Stimulated activated CD8-positive, alpha-beta memory T cell treated with anti-CD3 and anti-CD28 coated beads, Interleukin-15, amount 100 ng/mL, for 48 hours (primary cell): Measurements from ENCODE around the gene CRYM.
"Not testable (repeated sequence)": the region's sequence is repeated elsewhere in the genome, so short reads cannot be mapped to it uniquely, and the experiment has no call there.

ENCODE experiments used
- DNase-seq, 2 donors: peaks; one replicate each; pipeline ENCODE4 v3.0.0-alpha.2; 2020; ENCODE audit warnings: low read depth in 2 of 2

The CRYM gene

DNA sequence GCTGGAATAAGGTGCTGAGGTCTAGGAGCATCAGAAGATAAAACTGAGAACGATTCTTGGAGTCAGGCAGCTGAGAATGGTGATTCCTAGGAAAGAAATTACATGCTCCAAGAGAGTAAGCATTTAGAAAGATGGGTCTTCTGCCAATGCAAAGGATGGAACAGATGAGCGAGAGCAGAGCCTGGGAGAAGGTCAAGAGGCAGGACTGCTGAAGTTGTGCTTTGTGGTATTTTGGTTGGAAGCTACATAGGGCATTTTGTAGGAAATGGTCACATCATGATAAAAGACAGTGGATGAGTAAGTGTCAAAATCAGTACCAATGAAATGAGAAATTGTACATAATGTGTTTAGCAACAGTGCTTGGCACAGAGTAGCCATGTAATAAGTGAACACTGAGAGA is 1.4 kb upstream of the CRYM start:
- no peak for DNase-seq

DNA sequence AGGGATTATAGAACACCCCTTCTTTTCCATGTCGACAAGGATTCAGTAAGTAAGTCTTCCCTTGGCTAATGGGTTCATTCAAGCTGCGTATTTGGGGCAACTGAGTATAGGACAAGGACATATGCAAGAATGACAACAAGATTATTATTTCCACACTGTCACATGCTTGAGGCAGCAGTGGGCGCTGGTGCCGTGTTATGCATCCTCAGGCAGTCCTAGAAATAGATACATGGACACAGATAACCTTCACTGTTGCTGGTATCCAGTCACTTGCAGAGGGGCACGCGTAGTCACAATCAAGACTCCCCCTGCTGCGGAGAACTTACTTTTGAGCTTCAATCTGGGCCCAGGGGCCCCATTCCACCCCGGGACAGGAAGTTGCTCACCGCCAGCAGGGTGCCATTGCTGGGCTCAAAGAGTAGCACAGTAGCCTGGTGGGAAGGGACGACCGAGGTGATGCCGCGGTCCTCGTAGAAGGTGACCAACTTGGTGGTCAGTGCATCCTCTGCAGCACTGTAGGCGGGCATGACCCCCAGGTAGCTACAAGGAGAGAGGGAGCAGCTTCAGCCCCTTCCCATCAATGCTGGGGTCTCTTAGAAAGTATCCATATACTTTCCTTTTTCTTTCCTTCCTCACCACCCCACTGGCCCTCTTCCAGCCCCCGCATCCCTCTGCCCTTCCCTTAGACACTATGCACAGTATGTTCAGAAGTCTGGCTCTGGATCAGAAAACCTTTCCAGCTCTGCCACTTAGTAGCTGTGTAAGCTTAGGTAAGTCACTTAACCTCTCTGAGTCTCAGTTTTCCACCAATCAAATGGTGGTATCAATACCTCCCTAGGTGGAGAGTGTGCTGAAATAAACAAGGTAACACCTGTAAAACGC is 804 bp downstream of the CRYM start:
- no peak for DNase-seq

DNA sequence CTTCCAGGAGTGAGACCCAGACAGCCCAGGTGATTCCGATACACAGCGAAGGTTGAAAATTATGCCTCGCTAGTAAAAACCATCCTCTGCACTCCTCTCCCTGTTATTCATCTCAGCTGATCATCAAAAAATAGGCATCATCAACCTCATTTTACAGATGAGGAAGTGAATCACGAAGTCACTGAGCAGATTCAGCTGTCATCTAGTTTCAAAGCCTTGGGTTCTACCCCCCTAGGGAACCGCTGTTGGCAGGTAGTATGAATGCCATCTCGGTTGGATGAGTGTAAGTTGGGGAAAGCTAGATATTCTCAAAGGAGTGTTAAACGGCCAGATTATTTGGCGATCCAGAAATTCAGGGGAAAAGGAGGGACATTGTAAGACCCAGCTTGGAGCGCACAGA is 2.0 kb downstream of the CRYM start:
- no peak for DNase-seq

DNA sequence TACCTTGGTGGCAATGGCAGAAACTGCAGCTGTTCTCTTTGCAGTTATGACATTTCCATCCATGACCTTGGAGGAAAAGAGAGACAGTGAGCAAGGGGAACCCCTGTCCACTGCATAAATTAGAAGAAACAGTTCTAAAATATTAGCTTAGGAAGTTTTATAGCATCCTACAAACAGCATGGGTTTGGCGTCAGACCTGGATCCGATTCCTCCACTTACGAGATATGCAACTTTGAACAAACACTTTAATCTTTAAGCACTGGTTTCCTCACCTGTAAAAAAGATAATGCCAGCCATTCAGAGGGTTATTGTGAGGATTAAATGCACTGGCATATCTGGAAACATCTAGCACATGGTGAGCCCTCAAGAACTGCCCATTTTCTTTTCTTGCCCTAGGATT is 2.6 kb downstream of the CRYM start:
- DNase-seq = no peak

DNA sequence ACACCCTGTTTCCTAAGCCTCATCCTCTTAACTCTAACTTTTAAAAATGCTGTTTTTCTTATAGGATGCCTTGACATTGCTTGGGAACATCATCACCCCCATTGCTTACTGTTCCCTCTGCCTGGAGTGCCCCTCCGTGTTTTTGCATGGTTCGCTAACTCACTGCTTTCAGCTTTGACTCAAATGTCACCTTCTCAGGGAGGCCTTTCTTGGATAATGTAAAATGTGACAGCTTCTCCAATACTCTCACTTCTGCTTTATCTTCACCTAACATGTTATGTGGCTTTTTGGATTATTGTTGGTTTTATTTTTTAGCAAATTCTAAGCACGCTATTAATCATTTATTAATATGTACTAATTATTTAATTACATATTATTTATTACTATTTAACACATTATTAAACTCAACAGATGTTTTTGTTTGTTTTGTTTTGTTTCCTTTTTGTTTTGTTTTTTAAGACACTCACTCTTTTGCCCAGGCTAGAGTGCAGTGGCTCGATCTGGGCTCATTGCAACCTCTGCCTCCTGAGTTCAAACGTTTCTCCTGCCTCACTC is 3.8 kb downstream of the CRYM start:
- no peak for DNase-seq

DNA sequence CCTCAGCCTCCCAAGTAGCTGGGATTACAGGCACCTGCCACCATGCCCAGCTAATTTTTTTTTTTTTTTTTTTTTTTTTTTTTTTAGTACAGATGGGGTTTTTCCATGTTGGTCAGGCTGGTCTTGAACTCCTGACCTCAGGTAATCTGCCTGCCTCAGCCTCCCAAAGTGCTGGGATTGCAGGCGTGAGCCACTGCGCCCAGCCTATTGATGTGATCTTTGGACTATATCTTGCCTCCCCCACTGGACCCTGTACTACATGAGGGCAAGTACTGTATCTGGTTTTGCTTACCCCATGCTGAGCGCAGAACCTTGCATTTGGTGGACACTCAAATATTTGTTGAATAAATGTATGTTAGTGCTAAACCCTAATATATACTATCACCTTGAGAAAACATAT is 5.3 kb downstream of the CRYM start:
- DNase-seq = not testable (repeated sequence)

DNA sequence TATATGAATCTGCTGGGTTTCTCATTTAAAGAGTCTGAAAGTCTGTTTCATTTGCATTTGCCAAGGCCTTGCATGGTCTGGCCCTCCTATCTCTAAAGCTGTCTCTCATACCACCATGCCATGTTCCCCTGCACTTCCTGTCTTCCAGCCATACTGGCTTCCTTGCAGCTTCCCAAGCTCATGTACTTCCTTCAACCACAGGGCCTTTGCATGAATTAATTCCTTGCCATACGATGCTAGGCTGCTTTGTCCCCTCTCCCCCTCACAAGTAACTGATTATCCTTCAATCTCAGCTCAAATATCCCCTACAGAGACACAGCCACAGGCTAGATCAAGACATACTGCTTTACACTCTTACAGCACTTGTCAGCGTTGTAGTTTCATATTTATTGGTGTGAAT is 5.8 kb downstream of the CRYM start:
- no peak for DNase-seq

DNA sequence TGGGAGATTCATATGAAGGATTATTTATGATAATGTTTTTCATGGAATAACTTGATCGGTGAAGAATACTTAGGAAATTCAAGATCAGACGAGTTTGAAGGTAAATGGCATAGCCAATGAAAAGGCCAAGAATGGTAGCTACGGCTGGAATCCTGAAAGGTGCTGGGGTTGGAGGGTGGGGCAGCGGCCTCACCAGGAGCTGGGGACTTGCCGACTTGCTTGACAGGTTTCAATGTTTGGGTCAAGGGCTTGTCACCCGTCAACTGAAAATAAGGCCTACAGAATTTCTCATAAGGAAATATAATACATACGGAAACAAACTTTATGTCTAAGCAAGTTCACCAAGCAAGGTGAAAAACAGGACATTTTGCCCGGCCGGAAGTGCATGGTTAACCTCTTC is 9.9 kb downstream of the CRYM start:
- DNase-seq = no peak

DNA sequence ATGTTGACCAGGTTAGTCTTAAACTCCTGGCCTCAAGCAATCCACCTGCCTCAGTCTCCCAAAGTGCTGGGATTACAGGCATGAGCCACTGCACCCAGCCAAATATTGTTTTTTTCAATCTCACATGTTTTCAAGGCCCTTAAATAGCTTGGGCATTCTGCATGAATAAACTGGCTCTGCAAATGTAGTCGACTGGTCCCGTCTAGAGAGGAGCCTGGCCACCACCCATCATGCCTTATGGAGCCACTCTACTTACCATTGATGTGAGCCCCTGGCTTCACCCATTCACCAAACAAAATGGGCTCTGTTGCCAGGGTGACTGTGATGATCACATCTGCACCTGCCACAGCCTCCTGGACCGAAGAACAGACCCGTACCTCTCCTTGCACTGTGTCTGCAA is 10.8 kb downstream of the CRYM start:
- no peak for DNase-seq

DNA sequence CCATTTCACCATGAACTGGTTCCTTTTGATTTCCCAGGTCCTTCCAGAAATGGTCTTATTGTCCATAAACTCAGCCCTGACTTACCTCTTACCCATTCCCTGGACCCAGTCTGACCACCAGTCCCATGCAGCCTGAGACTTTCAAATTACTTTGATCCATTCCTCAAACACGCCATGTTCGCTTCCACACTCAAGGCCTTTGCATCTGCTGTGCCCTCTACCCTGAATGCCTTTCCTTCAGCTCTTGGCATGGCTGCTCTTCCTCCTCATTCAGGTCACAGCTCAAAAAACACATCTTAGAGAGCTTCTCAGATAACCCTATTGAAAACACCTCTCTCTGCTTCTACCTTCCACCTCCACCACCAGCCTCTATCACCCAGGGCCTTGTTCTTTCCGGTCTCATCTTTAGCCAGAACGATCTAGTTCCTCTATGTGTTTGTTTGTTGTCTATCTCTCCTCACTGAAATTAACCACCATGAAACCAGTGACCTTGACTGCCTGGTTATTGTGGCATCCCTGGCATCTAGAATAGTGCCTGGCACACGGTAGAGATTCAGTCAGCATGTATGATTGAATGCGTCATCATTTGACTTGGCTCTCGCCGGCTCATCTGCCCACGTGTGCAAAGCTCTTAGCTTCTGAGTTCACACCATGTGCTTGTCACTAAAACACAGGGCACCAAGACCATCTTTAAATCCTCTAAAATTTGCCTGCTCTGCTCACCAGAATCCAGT is 12.8 kb downstream of the CRYM start:
- DNase-seq = no peak

DNA sequence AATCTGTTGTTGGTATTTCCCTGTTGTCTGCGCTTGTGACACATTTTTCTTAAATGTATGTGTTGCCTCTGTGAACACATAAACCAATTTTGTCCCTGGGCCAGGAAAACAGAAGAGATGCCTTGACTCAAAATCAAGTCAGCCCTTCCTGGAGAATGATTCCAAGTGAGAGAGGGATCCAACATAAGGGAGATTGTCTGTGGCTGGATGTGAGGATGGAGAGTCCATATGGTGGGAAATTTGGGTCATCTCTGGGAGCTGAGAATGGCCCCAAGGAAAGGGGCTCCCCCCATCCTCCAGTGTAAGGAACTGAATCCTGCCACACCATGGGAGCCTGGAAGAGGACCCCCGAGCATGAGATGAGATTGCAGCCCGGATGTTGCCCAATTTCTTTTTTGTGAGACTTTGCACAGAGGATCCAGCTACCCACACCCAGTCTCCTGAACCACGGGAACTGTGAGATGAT is 13.5 kb downstream of the CRYM start:
- DNase-seq = no peak

DNA sequence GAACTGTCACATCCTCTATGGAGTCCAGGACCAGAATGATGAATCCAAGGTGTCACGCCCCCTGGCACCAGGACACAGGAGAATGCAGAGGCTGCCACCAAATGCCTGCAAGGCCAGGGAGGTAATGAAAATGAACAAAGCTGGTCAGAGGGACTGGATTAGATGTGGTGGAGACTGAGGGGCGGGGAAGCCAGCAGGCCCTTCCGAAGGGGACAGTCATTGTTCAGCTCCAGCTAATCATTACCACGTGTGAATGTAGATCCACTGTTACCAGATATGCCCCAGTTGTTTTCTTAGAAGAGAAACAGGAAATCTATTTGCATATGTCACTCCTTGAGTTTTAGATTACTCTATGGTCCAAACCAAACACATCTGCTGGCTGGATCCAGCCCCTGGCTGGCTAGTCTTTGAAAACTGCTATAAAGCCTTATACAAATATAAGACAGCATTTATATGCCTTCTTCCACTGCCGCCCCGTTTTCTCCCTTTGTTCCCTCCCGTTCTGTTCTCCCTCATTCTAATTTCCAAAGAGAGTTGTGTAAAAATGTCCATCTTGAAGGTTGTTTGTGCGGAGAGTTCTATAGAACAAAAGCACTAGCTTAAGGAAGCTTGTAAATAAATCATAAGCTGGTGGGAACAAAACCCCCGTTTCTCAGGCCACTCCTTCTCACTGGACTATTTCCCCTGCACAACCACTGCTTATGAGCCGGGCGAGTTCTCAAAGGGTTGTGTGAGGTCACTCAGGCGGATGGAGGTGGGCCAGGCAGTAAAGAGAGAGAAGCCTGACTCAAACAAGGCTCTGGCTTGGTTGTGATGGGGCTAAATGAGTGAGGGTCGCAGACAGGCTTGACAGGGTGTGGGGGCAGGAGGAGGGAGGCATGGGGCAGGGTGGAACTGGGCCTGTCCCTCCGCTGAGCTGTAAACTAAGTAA is 14.2 kb downstream of the CRYM start:
- no peak for DNase-seq

DNA sequence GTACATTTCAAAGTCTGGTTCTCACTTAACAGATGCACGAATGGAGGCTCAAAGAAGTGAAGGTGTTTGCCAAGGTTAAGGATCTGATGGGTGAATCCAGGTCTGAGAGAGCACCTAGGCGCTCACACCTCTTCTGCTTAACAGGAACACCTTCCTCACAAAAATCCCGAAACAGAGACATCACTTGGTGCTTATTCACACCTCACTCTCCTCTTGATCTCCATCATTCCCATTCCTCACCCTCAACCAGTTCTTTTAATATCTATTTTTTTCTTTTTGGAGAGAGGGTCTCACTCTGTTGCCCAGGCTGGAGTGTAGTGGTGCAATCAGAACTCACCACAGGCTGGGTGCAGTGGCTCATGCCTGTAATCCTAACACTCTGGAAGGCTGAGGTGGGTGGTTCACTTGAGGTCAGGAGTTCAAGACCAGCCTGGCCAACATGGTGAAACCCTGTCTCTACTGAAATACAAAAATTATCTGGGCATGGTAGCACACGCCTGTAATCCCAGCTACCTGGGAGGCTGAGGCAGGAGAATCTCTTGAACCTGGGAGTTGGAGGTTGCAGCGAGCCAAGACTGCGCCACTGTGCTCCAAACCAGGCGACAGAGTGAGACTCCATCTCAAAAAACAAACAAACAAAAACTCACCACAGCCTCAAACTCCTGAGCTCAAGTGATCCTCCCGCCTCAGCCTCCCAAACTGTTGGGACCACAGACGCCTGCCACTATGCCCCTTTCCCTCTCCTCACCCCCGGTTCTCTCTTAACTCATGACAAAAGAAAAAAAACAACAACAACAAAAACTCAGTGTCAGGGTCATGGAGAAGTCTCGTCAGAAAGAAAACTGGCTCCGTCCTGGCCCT is 15.1 kb downstream of the CRYM start:
- no peak for DNase-seq

DNA sequence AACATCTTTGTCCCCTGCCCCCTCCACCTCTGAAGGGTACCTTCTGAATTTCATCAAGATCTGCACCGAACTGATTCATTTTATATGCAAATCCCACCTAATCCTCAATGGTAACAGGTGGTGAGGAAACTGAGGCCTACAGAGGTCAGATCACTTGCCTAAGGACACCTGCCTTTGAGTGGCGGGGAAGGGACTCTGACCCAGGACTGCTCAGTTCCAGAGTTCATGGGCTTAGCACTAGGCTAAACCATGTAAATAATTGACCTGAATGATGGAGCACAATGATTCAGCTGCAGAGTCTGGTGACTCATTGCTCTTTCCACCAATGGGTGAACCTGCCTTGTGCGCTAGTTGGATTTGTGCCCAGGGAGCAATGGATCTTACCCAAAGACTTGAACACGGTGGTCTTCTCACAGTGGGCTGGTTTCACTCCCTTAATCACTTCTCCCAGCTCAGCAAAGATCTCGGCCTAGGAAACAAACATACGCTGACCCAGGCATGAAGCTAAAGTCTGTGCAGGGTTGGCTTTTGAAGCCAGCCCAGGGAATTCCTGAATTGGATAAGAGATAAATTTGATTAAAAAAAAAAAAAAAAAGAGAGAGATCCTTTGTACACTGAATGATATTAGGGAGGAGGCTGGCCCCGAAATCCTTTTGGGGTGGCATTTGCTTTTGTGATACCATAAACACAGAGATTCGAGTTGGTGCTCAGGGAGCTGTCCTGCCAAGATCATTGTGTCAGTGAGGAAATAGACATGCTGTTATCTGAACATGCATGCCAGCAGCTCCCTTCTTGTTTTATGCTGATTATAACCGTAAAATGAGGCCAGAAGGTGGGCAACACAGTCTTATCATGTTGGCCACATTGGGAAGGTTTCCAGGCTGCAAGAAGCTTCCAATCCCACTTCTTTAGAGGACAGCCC is 17.0 kb downstream of the CRYM start:
- no peak for DNase-seq

DNA sequence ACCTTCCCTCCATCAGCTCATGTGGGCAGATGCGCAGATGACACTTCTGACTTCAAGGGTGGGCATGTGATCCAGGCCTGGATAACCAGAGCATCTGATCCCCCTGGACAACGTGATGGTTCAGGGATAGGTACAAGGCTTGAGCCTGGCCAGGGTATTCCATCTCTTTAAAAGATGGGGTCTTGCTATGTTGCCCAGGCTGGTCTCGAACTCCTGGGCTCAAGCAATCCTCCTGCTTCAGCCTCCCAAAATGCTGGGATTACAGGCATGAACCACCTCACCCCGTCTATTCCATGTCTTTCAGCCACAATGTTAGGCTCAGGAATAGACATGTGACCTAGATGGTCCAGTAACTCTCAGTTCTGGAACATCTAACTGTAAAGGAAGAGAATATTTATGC is 20.8 kb downstream of the CRYM start:
- DNase-seq = no peak

DNA sequence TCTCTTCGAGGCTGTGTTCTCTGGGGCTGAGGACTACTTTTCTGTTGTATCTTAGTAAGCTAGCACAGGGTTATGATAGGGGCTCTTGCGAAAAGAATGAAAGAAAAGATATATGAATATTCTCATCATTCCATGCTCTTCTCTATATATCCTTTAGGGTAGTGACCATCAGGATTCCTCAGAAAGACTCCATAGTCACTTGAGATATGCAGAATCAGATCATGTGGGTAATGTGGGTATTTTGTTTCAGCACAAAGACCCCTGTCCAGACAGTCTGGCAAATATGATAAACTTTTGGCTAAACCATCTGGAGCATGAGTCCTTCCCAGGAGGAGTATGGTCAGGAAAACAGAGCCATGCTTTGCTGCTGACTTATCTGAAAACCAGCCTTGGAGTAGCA is 21.5 kb downstream of the CRYM start:
- DNase-seq = no peak

DNA sequence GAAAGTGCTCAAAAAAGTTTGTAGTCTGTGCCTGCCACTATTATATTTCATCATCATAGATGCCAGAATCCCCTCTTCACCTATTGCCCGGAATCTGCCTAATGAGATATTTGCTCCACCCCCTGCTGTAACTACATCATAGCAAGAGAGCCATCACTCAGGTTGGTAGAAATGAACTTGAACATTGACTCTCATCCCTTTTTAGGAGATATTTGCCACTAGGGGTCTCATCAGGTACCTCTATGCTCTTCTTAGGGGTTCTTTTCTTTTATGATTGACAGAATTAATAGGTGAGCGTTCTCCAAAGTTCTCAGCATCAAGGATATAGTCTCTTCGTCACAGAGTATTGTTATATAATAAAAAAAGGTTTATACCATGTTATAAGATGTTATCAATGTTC is 24.6 kb downstream of the CRYM start:
- no peak for DNase-seq

DNA sequence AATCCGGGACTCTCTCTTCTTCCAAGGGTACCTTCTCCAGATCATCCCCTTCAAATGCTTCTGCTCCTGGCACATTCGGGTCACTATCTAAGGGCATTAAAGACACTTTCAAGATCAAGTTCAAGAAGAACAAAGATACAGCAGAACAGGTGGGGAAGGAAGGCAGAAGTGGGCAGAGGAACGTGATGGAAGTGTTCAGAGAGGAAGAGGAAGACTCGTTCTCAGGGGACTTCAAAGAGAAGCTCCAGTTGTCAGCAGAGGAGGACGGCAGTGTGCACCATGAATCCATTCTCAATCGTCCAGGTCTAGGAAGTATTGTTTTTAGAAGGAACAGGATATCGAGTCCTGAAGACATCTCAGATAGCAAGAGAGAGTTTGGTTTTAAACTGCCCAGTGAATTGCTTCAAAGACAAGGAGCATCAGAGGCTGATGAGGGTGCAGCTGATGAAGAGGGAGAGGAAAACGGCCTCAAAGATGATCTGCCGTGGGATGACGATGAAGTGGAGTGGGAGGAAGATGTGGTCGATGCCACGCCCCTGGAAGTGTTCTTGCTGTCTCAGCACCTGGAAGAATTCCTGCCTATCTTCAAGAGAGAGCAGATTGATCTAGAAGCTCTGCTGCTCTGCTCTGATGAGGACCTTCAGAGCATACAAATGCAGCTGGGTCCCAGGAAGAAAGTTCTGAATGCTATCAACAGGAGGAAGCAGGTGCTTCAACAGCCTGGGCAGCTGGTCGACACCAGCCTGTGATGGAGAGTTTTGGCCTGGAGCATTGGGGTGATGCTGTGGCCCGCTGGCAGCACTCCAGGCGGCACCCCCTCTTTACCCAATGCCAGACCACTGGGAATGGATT is 27.8 kb downstream of the CRYM start:
- no peak for DNase-seq

DNA sequence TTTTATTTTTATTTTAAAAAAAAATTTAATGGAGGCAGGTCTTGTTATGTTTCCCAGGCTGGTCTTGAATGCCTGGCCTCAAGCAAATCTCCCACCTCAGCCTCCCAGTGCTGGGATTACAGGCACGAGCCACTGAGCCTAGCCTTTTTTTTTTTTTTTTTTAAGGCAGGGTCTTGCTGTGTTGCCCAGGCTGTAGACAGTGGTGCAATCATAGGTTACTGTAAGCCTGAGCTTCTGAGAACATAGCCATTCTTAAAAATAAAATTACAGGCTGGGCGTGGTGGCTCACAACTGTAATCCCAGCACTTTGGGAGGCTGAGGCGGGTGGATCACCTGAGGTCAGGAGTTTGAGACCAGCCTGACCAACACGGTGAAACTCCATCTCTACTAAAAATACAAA is 29.9 kb downstream of the CRYM start:
- DNase-seq = not testable (repeated sequence)
